Karpas-422 (cell line): Measurements from ENCODE around the gene MYO5A. TPM values are rescaled to one million over a fixed set of nuclear protein-coding genes. Genes with fewer than 3 reads are reported as not detected.
"Not testable (repeated sequence)": the region's sequence is repeated elsewhere in the genome, so short reads cannot be mapped to it uniquely, and the experiment has no call there.

ENCODE experiments used
- DNase-seq: peaks from one replicate; pipeline ENCODE4 v3.0.0-alpha.2; 2015
- H2AFZ ChIP-seq: fragments of 200-600 bp; sonication (generic); 2 replicates; pipeline ENCODE4 v1.6.1; 2014; ENCODE audit warnings: antibody characterized with exemption, low read length, mixed read lengths
- H3K27ac ChIP-seq: fragments of 200-600 bp; sonication (generic); 2 replicates; pipeline ENCODE4 v1.5.1; 2014; ENCODE audit warnings: mild to moderate bottlenecking, low read length, moderate library complexity
- H3K27me3 ChIP-seq: fragments of 200-600 bp; sonication (generic); 2 replicates; pipeline ENCODE4 v1.6.1; 2014; ENCODE audit warnings: low read length, mixed read lengths
- H3K36me3 ChIP-seq: fragments of 200-600 bp; sonication (generic); 2 replicates; pipeline ENCODE4 v1.6.1; 2014; ENCODE audit warnings: low read length, mixed read lengths; ENCODE audit not compliant: insufficient read depth
- H3K4me1 ChIP-seq: fragments of 200-600 bp; sonication (generic); 2 replicates; pipeline ENCODE4 v1.6.1; 2014; ENCODE audit warnings: mild to moderate bottlenecking, low read length, mixed read lengths
- H3K4me2 ChIP-seq: fragments of 200-600 bp; sonication (generic); 2 replicates; pipeline ENCODE4 v1.6.1; 2014; ENCODE audit warnings: low read length, low read depth, mild to moderate bottlenecking; ENCODE audit not compliant: poor library complexity, severe bottlenecking
- H3K4me3 ChIP-seq: fragments of 200-600 bp; sonication (generic); 2 replicates; pipeline ENCODE4 v1.5.1; 2014; ENCODE audit warnings: mild to moderate bottlenecking, antibody characterized with exemption, low read length, mixed read lengths
- H3K79me2 ChIP-seq: fragments of 200-600 bp; sonication (generic); 2 replicates; pipeline ENCODE4 v1.6.1; 2014; ENCODE audit warnings: mild to moderate bottlenecking, low read length, mixed read lengths
- H3K9ac ChIP-seq: fragments of 200-600 bp; sonication (generic); 2 replicates; pipeline ENCODE4 v1.6.0; 2014; ENCODE audit warnings: low read length
- H3K9me2 ChIP-seq: fragments of 200-600 bp; sonication (generic), shearing (Covaris generic); replicated peaks from 2 replicates; pipeline ENCODE4 v1.6.0; 2014; ENCODE audit warnings: mild to moderate bottlenecking, low read length, moderate library complexity; ENCODE audit not compliant: insufficient read depth
- H3K9me3 ChIP-seq: fragments of 300-700, 200-600 bp; sonication (generic); 2 replicates; pipeline ENCODE4 v1.6.1; 2014; ENCODE audit warnings: low read length, mixed read lengths
- H4K20me1 ChIP-seq: fragments of 200-600 bp; sonication (generic); 2 replicates; pipeline ENCODE4 v1.6.1; 2014; ENCODE audit warnings: mild to moderate bottlenecking, antibody characterized with exemption, low read length, low read depth; ENCODE audit not compliant: insufficient read depth
- total RNA-seq: library from RNA; depleted of rRNA; stranded (reverse); fragments of >200 nt; shearing (Covaris generic); gene quantifications from 2 replicates; pipeline ENCODE4 v1.2.3, GENCODE V29; 2014; ENCODE audit warnings: low replicate concordance

MYO5A gene
- total RNA-seq, 1 experiment from 2014 or later: 34.8 TPM

GRCh38 chr15:52441841-52442240, 86.8 kb downstream of the MYO5A start:
- H3K27ac ChIP-seq: no peak overlapping the region
- no peaks in the 10 kb centered on the region for H4K20me1 ChIP-seq
- H3K79me2 ChIP-seq: peaks cover 99% of the 10 kb centered on the region
- H3K4me3 ChIP-seq: no peak overlapping the region
- no peaks in the 10 kb centered on the region for H3K9me3 ChIP-seq
- DNase-seq: no peak
- no peaks in the 10 kb centered on the region for H3K36me3 ChIP-seq
- H3K9ac ChIP-seq: no peak overlapping the region
- H3K4me2 ChIP-seq: no peak overlapping the region
- no peak overlapping the region for H2AFZ ChIP-seq
- H3K9me2 ChIP-seq: no peaks in the 10 kb centered on the region
- H3K4me1 ChIP-seq: peaks cover 32% of the 10 kb centered on the region
- no peaks in the 10 kb centered on the region for H3K27me3 ChIP-seq

- no peak overlapping the region for H2AFZ ChIP-seq
Measured at GRCh38 chr15:52440946-52441345, 87.7 kb downstream of the MYO5A start.

GRCh38 chr15:52440414-52440813, 88.3 kb downstream of the MYO5A start:
- Histone ChIP-seq H3K9me3 (no peaks in the 10 kb centered on the region), H3K36me3 (no peaks in the 10 kb centered on the region), H3K9me2 (no peaks in the 10 kb centered on the region), H3K4me1 (peaks cover 24% of the 10 kb centered on the region), H3K4me2 (no peak overlapping the region), H3K79me2 (peaks cover 99% of the 10 kb centered on the region), H3K4me3 (no peak overlapping the region), H3K27ac (no peak overlapping the region), H3K9ac (no peak overlapping the region), H2AFZ (no peak overlapping the region), H3K27me3 (no peaks in the 10 kb centered on the region), H4K20me1 (no peaks in the 10 kb centered on the region)
- DNase-seq: no peak

More at GRCh38 chr15:52440946-52441345, 87.7 kb downstream of the MYO5A start:
- Histone ChIP-seq H3K9ac (no peak overlapping the region), H3K4me3 (no peak overlapping the region), H3K4me1 (peaks cover 27% of the 10 kb centered on the region), H4K20me1 (no peaks in the 10 kb centered on the region), H3K9me3 (no peaks in the 10 kb centered on the region), H3K9me2 (no peaks in the 10 kb centered on the region), H3K27ac (no peak overlapping the region), H3K4me2 (no peak overlapping the region), H3K79me2 (peaks cover 99% of the 10 kb centered on the region), H3K27me3 (no peaks in the 10 kb centered on the region), H3K36me3 (no peaks in the 10 kb centered on the region)
- no peak for DNase-seq

- no peaks in the 10 kb centered on the region for H3K9me3 ChIP-seq
- no peaks in the 10 kb centered on the region for H4K20me1 ChIP-seq
- DNase-seq: no peak
- H3K27ac ChIP-seq: no peak overlapping the region
- H3K9ac ChIP-seq: no peak overlapping the region
- no peak overlapping the region for H3K4me3 ChIP-seq
- H3K79me2 ChIP-seq: peaks cover 98% of the 10 kb centered on the region
- H3K27me3 ChIP-seq: no peaks in the 10 kb centered on the region
- peaks cover 24% of the 10 kb centered on the region for H3K4me1 ChIP-seq
- H2AFZ ChIP-seq: no peak overlapping the region
- no peaks in the 10 kb centered on the region for H3K9me2 ChIP-seq
- H3K4me2 ChIP-seq: no peak overlapping the region
- H3K36me3 ChIP-seq: no peaks in the 10 kb centered on the region
Measured at GRCh38 chr15:52439470-52439869, 89.2 kb downstream of the MYO5A start.

GRCh38 chr15:52439042-52439441, 89.6 kb downstream of the MYO5A start:
- not testable (repeated sequence) for H3K27ac ChIP-seq, H4K20me1 ChIP-seq, DNase-seq, H3K36me3 ChIP-seq, H3K27me3 ChIP-seq, H3K9ac ChIP-seq, H3K9me2 ChIP-seq, H3K9me3 ChIP-seq, H2AFZ ChIP-seq, H3K4me3 ChIP-seq, H3K4me2 ChIP-seq
- Histone ChIP-seq H3K4me1 (peaks cover 24% of the 10 kb centered on the region), H3K79me2 (peaks cover 98% of the 10 kb centered on the region)

- Histone ChIP-seq H2AFZ (no peak overlapping the region), H3K79me2 (peaks cover 92% of the 10 kb centered on the region), H3K9me3 (no peaks in the 10 kb centered on the region), H3K4me2 (no peak overlapping the region), H4K20me1 (no peaks in the 10 kb centered on the region), H3K27ac (peak overlapping the region; percentile 22; the same call in 1 of the 2 replicates), H3K4me1 (peaks cover 24% of the 10 kb centered on the region), H3K36me3 (no peaks in the 10 kb centered on the region), H3K4me3 (no peak overlapping the region), H3K9me2 (no peaks in the 10 kb centered on the region), H3K9ac (no peak overlapping the region; the same call in 1 of the 2 replicates), H3K27me3 (no peaks in the 10 kb centered on the region)
- DNase-seq: no peak
Measured at GRCh38 chr15:52438047-52438446, 90.6 kb downstream of the MYO5A start.

GRCh38 chr15:52437646-52438045, 91.0 kb downstream of the MYO5A start:
- H3K36me3 ChIP-seq: no peaks in the 10 kb centered on the region
- no peak overlapping the region for H2AFZ ChIP-seq
- H3K4me2 ChIP-seq: no peak overlapping the region
- peaks cover 24% of the 10 kb centered on the region for H3K4me1 ChIP-seq
- no peaks in the 10 kb centered on the region for H4K20me1 ChIP-seq
- no peak overlapping the region for H3K4me3 ChIP-seq
- H3K9me3 ChIP-seq: no peaks in the 10 kb centered on the region
- H3K9ac ChIP-seq: no peak overlapping the region
- peak overlapping the region; percentile 22; the same call in 1 of the 2 replicates for H3K27ac ChIP-seq
- H3K79me2 ChIP-seq: peaks cover 90% of the 10 kb centered on the region
- no peaks in the 10 kb centered on the region for H3K9me2 ChIP-seq
- DNase-seq: no peak
- no peaks in the 10 kb centered on the region for H3K27me3 ChIP-seq

- Histone ChIP-seq H3K27me3 (no peaks in the 10 kb centered on the region), H3K9ac (no peak overlapping the region), H3K4me3 (no peak overlapping the region), H3K9me2 (no peaks in the 10 kb centered on the region), H3K4me2 (no peak overlapping the region), H2AFZ (no peak overlapping the region), H3K4me1 (peaks cover 19% of the 10 kb centered on the region), H3K79me2 (peaks cover 90% of the 10 kb centered on the region), H3K36me3 (no peaks in the 10 kb centered on the region; the same call in 1 of the 2 replicates), H3K9me3 (no peaks in the 10 kb centered on the region), H4K20me1 (no peaks in the 10 kb centered on the region), H3K27ac (no peak overlapping the region)
- DNase-seq: no peak
Measured at GRCh38 chr15:52436981-52437380, 91.7 kb downstream of the MYO5A start.

- Histone ChIP-seq H3K9ac (no peak overlapping the region), H3K4me3 (no peak overlapping the region), H3K36me3 (no peaks in the 10 kb centered on the region; the same call in 1 of the 2 replicates), H3K4me1 (peaks cover 16% of the 10 kb centered on the region), H3K9me3 (no peaks in the 10 kb centered on the region), H3K9me2 (no peaks in the 10 kb centered on the region), H3K27ac (no peak overlapping the region), H2AFZ (no peak overlapping the region), H3K27me3 (no peaks in the 10 kb centered on the region), H3K79me2 (peaks cover 73% of the 10 kb centered on the region), H4K20me1 (no peaks in the 10 kb centered on the region), H3K4me2 (no peak overlapping the region)
- no peak for DNase-seq
Measured at GRCh38 chr15:52434885-52435284, 93.8 kb downstream of the MYO5A start.
